K562 (cell line): ENCODE results near the gene ZNF692. TPM values are rescaled to one million over a fixed set of nuclear protein-coding genes. Genes with fewer than 3 reads are reported as not detected.
A peak's percentile ranks its signal among the peaks of the same experiment; 100 is the strongest.

Experiments used
- JUND ChIP-seq, 2 experiments: IDR thresholded peaks; 2 replicates in 1 of 2; 3 replicates in 1 of 2; pipeline ENCODE4 v1.6.1; 2011; ENCODE audit warnings: borderline replicate concordance in 2 of 2, low read depth in 2 of 2, low read length in 2 of 2, improper control_type of control experiment in 1 of 2, missing biosample characterization in 1 of 2, missing genetic modification characterization in 1 of 2, missing genetic modification reagents in 1 of 2
- NFRKB ChIP-seq: fragments of 450-650 bp; IDR thresholded peaks from 2 replicates; pipeline ENCODE4 v1.6.1; 2016; ENCODE audit warnings: low read depth
- POLR2B ChIP-seq: fragments of 450-650 bp; IDR thresholded peaks from 2 replicates; pipeline ENCODE4 v1.6.1; 2018; ENCODE audit warnings: low read depth; ENCODE audit not compliant: partially characterized antibody
- ZKSCAN8 ChIP-seq: fragments of 200-800 bp; sonication (Bioruptor generic); IDR thresholded peaks from 2 replicates; pipeline ENCODE4 v1.6.1; 2016; ENCODE audit warnings: missing genetic modification characterization, missing compliant biosample characterization
- ZNF133 ChIP-seq: fragments of 250-450 bp; sonication (Bioruptor Pico); IDR thresholded peaks from 2 replicates; pipeline ENCODE4 v1.4.0; 2020; ENCODE audit warnings: mild to moderate bottlenecking
- polyA plus RNA-seq, 8 experiments: library from polyadenylated mRNA; depleted of rRNA in 4 of 8; stranded (reverse) in 5 of 8; unstranded in 3 of 8; fragments of >200 nt; fragmentation: Nextera tagmentation in 2 of 8; fragmentation: Illumina TruSeq in 1 of 8; extraction: Ambion mirVana in 2 of 8; extraction: Trizol in 1 of 8; gene quantifications; 2 replicates each; pipeline versions ENCODE4 v1.2.1 to v1.2.3, GENCODE V29; 2011 to 2014; ENCODE audit warnings: inconsistent platforms in 1 of 8, missing spikeins in 1 of 8
- total RNA-seq, 7 experiments: library from RNA; depleted of rRNA in 6 of 7; stranded (reverse); fragments of >200 nt in 6 of 7; fragmentation: Illumina TruSeq in 2 of 7; extraction: Trizol in 2 of 7; gene quantifications; 2 replicates each; pipeline versions ENCODE4 v1.2.1 to v1.2.3, GENCODE V29; 2011 to 2021; ENCODE audit warnings: low replicate concordance in 1 of 7
- TF ChIP-seq, protein P1 (sequence below), 2 experiments: fragments of 450-650 bp; IDR thresholded peaks; 2 replicates each; pipeline ENCODE4 v1.6.1; 2018; ENCODE audit warnings: mild to moderate bottlenecking in 2 of 2, low read depth in 1 of 2; ENCODE audit not compliant: partially characterized antibody in 2 of 2
- TF ChIP-seq, protein P2 (sequence below): fragments of 450-650 bp; IDR thresholded peaks from one replicate; pipeline ENCODE4 v1.6.1; 2018; ENCODE audit warnings: mild to moderate bottlenecking, moderate library complexity; ENCODE audit not compliant: partially characterized antibody
- TF ChIP-seq, protein P3 (sequence below): fragments of 450-650 bp; formaldehyde crosslinking; conservative IDR thresholded peaks from 2 replicates; pipeline ENCODE4 v1.4.0; 2022; ENCODE audit warnings: mild to moderate bottlenecking, missing genetic modification characterization
- TF ChIP-seq, protein P4 (sequence below), 2 experiments: fragments of 450-650 bp in 1 of 2; sonication (generic) in 1 of 2; formaldehyde crosslinking in 1 of 2; IDR thresholded peaks; 2 replicates each; pipeline versions ENCODE4 v1.7.1 to v1.9.0; 2016 to 2022; ENCODE audit warnings: inconsistent platforms in 1 of 2, mild to moderate bottlenecking in 1 of 2, missing genetic modification reagents in 1 of 2

Gene ZNF692
- total and polyA plus RNA-seq, 9 of the 15 experiments (the other 6 are each of a cell fraction or from before 2014, with no cell fraction given) = 8.4 to 143 (median 55.9) TPM

DNA sequence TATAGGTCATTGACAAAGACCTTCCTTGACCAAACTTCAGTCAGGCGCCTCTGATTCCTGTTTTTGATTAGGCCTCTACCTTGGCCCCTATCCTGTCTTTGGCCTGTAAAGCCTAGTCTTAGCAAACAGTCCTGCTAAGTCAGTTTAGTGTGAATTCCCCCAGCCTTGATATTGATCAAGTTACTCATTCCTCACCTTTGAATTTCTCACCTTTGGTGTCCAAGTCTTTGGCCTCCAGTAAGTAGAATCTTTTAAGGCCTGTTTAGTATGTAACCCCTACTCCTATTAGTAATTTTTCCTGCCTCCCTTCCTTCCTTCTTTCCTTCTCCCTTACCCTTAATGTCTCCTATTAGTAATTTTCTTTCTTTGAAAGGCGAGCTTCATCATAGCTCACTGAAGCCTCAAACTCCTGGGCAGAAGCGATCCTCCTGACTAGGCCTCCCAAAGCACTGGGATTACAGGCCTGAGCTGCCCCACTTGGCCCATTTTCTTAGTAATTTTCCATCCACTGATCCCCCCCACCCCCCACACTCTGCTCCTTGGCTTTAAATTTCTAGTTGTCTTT is 13.0 kb upstream of the ZNF692 start (continued):
- TF ChIP-seq, protein P1, sequence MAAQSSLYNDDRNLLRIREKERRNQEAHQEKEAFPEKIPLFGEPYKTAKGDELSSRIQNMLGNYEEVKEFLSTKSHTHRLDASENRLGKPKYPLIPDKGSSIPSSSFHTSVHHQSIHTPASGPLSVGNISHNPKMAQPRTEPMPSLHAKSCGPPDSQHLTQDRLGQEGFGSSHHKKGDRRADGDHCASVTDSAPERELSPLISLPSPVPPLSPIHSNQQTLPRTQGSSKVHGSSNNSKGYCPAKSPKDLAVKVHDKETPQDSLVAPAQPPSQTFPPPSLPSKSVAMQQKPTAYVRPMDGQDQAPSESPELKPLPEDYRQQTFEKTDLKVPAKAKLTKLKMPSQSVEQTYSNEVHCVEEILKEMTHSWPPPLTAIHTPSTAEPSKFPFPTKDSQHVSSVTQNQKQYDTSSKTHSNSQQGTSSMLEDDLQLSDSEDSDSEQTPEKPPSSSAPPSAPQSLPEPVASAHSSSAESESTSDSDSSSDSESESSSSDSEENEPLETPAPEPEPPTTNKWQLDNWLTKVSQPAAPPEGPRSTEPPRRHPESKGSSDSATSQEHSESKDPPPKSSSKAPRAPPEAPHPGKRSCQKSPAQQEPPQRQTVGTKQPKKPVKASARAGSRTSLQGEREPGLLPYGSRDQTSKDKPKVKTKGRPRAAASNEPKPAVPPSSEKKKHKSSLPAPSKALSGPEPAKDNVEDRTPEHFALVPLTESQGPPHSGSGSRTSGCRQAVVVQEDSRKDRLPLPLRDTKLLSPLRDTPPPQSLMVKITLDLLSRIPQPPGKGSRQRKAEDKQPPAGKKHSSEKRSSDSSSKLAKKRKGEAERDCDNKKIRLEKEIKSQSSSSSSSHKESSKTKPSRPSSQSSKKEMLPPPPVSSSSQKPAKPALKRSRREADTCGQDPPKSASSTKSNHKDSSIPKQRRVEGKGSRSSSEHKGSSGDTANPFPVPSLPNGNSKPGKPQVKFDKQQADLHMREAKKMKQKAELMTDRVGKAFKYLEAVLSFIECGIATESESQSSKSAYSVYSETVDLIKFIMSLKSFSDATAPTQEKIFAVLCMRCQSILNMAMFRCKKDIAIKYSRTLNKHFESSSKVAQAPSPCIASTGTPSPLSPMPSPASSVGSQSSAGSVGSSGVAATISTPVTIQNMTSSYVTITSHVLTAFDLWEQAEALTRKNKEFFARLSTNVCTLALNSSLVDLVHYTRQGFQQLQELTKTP (IDR thresholded peaks at IDR 0.05; ENCODE audit: low read depth in 1 of 2, partially characterized antibody in 2 of 2) = peak in 1 of 2 experiments; percentile 27
- TF ChIP-seq, protein P2, sequence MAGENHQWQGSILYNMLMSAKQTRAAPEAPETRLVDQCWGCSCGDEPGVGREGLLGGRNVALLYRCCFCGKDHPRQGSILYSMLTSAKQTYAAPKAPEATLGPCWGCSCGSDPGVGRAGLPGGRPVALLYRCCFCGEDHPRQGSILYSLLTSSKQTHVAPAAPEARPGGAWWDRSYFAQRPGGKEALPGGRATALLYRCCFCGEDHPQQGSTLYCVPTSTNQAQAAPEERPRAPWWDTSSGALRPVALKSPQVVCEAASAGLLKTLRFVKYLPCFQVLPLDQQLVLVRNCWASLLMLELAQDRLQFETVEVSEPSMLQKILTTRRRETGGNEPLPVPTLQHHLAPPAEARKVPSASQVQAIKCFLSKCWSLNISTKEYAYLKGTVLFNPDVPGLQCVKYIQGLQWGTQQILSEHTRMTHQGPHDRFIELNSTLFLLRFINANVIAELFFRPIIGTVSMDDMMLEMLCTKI = no peak
- TF ChIP-seq ZNF133 (no peak), NFRKB (peak; percentile 70), JUND (IDR thresholded peaks at IDR 0.05; ENCODE audit: borderline replicate concordance, low read depth, low read length) (no peak), JUND (tag; IDR thresholded peaks at IDR 0.05; ENCODE audit: borderline replicate concordance, low read depth, low read length) (0 out of 3 replicates have a peak, but pooled peaks have one; percentile 16), ZKSCAN8 (CRISPR knock-in tag) (0 out of 2 replicates have a peak, but pooled peaks have one; percentile 25), POLR2B (no peak)
- TF ChIP-seq, protein P3, sequence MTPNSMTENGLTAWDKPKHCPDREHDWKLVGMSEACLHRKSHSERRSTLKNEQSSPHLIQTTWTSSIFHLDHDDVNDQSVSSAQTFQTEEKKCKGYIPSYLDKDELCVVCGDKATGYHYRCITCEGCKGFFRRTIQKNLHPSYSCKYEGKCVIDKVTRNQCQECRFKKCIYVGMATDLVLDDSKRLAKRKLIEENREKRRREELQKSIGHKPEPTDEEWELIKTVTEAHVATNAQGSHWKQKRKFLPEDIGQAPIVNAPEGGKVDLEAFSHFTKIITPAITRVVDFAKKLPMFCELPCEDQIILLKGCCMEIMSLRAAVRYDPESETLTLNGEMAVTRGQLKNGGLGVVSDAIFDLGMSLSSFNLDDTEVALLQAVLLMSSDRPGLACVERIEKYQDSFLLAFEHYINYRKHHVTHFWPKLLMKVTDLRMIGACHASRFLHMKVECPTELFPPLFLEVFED (CRISPR knock-in tag) = 0 out of 2 replicates have a peak, but pooled peaks have one; percentile 56
- TF ChIP-seq, protein P4, sequence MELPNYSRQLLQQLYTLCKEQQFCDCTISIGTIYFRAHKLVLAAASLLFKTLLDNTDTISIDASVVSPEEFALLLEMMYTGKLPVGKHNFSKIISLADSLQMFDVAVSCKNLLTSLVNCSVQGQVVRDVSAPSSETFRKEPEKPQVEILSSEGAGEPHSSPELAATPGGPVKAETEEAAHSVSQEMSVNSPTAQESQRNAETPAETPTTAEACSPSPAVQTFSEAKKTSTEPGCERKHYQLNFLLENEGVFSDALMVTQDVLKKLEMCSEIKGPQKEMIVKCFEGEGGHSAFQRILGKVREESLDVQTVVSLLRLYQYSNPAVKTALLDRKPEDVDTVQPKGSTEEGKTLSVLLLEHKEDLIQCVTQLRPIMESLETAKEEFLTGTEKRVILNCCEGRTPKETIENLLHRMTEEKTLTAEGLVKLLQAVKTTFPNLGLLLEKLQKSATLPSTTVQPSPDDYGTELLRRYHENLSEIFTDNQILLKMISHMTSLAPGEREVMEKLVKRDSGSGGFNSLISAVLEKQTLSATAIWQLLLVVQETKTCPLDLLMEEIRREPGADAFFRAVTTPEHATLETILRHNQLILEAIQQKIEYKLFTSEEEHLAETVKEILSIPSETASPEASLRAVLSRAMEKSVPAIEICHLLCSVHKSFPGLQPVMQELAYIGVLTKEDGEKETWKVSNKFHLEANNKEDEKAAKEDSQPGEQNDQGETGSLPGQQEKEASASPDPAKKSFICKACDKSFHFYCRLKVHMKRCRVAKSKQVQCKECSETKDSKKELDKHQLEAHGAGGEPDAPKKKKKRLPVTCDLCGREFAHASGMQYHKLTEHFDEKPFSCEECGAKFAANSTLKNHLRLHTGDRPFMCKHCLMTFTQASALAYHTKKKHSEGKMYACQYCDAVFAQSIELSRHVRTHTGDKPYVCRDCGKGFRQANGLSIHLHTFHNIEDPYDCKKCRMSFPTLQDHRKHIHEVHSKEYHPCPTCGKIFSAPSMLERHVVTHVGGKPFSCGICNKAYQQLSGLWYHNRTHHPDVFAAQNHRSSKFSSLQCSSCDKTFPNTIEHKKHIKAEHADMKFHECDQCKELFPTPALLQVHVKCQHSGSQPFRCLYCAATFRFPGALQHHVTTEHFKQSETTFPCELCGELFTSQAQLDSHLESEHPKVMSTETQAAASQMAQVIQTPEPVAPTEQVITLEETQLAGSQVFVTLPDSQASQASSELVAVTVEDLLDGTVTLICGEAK (IDR thresholded peaks at IDR 0.05) = peak; percentile 17; the same call in 1 of the 2 replicates
- TF ChIP-seq, protein P4 (CRISPR knock-in tag; IDR thresholded peaks at IDR 0.05) = no peak
